ENCODE measurements around the gene BIRC5. TPM values are rescaled to one million over a fixed set of nuclear protein-coding genes. Genes with fewer than 3 reads are reported as not detected.

Gene BIRC5
- total RNA-seq, 4 donors from 2014 or later: 0.11 to 0.83 (median 0.13) TPM; not detected in 1

DNA sequence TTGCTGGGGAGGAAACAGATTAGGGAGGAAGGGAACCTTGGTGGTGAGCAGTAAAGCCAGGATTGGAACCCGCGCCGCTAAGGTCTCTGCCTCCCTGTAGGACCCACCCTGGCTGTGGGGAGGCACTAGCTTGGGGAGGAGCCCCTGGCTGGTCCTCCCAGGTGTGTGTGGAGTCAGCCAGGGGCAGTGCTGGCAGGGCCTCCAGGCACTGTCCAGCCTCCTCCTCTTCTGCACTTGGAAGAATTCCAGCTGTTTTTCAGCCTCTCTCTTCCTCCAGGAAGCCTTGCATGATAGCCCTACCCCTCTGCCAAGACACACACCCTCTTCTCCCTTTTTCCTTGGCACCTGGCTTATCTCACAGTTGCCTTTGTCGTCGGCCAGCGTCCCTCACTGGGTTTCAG lies 52.2 kb downstream of the BIRC5 start:
- H3K4me1 ChIP-seq: peaks cover 0 to 20% of the 10 kb centered on the region in 2 donors
- TF ChIP-seq, protein P1, sequence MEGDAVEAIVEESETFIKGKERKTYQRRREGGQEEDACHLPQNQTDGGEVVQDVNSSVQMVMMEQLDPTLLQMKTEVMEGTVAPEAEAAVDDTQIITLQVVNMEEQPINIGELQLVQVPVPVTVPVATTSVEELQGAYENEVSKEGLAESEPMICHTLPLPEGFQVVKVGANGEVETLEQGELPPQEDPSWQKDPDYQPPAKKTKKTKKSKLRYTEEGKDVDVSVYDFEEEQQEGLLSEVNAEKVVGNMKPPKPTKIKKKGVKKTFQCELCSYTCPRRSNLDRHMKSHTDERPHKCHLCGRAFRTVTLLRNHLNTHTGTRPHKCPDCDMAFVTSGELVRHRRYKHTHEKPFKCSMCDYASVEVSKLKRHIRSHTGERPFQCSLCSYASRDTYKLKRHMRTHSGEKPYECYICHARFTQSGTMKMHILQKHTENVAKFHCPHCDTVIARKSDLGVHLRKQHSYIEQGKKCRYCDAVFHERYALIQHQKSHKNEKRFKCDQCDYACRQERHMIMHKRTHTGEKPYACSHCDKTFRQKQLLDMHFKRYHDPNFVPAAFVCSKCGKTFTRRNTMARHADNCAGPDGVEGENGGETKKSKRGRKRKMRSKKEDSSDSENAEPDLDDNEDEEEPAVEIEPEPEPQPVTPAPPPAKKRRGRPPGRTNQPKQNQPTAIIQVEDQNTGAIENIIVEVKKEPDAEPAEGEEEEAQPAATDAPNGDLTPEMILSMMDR (IDR thresholded peaks at IDR 0.05): no peak
- TF ChIP-seq POLR2A (IDR thresholded peaks at IDR 0.05): no peak
- no peak for DNase-seq
- peak overlapping the region in 2 of 3 donors; percentile 31 to 73 for H3K27ac ChIP-seq
- no peaks in the 10 kb centered on the region for H3K36me3 ChIP-seq
- H3K4me3 ChIP-seq (replicated peaks in 1 of 3): no peak overlapping the region
- intact Hi-C loops (cut with DNase I): no loop called here
- no peaks in the 10 kb centered on the region for H3K27me3 ChIP-seq
- no peaks in the 10 kb centered on the region for H3K9me3 ChIP-seq
- 84 to 92% methylated on average over 3 to 6 of the region's 6 CpGs for WGBS, 2 donors

DNA sequence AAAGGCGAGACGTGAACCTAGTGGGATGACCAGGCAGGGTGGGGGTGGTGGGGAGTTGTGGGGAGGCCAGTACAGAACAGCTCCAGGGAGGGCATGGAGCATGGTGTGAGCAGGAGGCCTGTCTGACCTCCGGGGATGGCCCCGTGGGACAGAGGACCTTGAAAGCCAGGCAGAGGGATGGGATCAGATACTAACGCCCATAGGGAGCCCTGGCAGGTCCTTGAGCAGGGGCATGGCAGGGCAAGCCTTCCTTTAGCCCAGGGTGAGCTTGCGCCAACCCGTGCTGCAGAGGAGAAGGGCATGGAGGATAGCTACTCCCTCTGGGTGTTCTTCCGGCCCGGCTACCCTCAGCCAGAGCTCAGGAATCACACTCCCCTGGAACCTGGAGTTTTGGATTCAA lies 52.7 kb downstream of the BIRC5 start:
- DNase-seq: no peak

DNA sequence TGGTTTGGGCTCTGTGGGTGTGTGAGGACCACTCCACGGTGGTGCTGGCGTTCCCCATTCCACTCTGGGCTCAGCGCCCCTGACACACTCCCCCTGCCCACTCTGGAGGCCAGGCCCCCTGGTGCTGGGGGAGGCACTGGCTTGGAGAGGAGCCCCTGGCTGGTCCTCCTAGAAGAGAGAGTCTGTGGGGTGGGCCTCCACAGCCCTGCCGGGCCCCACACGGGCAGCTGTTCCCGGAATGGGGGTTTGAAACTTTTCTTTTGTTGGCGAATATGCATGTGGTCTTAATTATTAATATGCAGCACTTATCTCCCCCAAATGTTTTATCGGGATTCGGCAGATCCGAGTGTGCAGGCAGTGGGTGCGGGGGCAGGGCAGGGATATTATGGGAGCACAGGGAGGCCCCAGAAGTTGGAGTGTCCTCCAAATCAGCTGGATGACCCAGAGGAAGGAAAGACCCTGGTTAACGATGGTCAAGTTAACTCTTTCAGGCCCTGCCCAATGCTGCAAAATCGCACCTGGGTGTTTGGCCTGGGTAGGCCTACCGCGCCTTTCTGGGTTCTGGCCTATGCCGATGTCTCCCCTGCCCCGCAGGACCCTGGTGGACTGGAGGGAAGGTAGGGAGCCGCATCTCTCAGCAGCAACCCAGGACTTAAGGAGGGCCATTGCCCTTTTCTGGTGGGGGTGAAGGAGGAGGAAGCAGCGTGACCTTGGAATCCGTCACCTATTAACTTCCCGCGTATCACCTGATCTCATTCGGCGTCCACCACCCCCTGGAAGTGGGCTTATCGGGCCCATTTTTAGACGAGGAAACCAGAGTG lies 53.4 kb downstream of the BIRC5 start:
- no peaks in the 10 kb centered on the region for H3K36me3 ChIP-seq
- intact Hi-C loops (cut with DNase I): no loop called here
- no peak overlapping the region for H3K27ac ChIP-seq
- H3K27me3 ChIP-seq: no peaks in the 10 kb centered on the region
- H3K9me3 ChIP-seq: no peaks in the 10 kb centered on the region
- DNase-seq: no peak
- 76 to 79% methylated on average over 24 to 25 of the region's 26 CpGs for WGBS, 2 donors
- no peak overlapping the region for H3K4me3 ChIP-seq (replicated peaks in 1 of 3)
- TF ChIP-seq, protein P1 (IDR thresholded peaks at IDR 0.05): no peak
- TF ChIP-seq POLR2A (IDR thresholded peaks at IDR 0.05): no peak
- peaks cover 3 to 25% of the 10 kb centered on the region in 2 donors for H3K4me1 ChIP-seq

More for the DNA sequence above, 52.7 kb downstream of the BIRC5 start:
- no peaks in the 10 kb centered on the region for H3K9me3 ChIP-seq
- no peaks in the 10 kb centered on the region for H3K27me3 ChIP-seq
- intact Hi-C loops (cut with DNase I): no loop called here
- H3K27ac ChIP-seq: no peak overlapping the region
- no peak for TF ChIP-seq POLR2A (IDR thresholded peaks at IDR 0.05)
- TF ChIP-seq, protein P1 (IDR thresholded peaks at IDR 0.05): no peak
- no peaks in the 10 kb centered on the region for H3K36me3 ChIP-seq
- 86 to 88% methylated on average over 5 to 9 of the region's 9 CpGs for WGBS, 2 donors
- H3K4me1 ChIP-seq: peaks cover 0 to 20% of the 10 kb centered on the region in 2 donors
- H3K4me3 ChIP-seq (replicated peaks in 1 of 3): no peak overlapping the region

- no peaks in the 10 kb centered on the region for H3K9me3 ChIP-seq
- no peak for DNase-seq
- H3K27ac ChIP-seq: no peak overlapping the region
- no peak overlapping the region for H3K4me3 ChIP-seq (replicated peaks in 1 of 3)
- intact Hi-C loops (cut with DNase I): no loop called here
- 48 to 68% methylated on average over 7 to 9 of the region's 24 CpGs for WGBS, 2 donors
- peaks cover 8 to 29% of the 10 kb centered on the region in 2 donors for H3K4me1 ChIP-seq
- no peaks in the 10 kb centered on the region for H3K36me3 ChIP-seq
- H3K27me3 ChIP-seq: no peaks in the 10 kb centered on the region
- TF ChIP-seq, protein P1 (IDR thresholded peaks at IDR 0.05): no peak
- TF ChIP-seq POLR2A (IDR thresholded peaks at IDR 0.05): no peak
Measured at GRCh38 chr17:78268191-78268874, 54.3 kb downstream of the BIRC5 start.
